ENCODE data around the gene KBTBD7. TPM values are rescaled to one million over a fixed set of nuclear protein-coding genes. Genes with fewer than 3 reads are reported as not detected.

Gene KBTBD7
- total RNA-seq, 2 donors from 2014 or later: 6.1 to 6.2 TPM

GRCh38 chr13:41162151-41162550, 32.2 kb downstream of the KBTBD7 start:
- H3K27me3 ChIP-seq (replicated peaks; ENCODE audit: insufficient read depth): no peaks in the 10 kb centered on the region
- TF ChIP-seq CTCF (IDR thresholded peaks at IDR 0.05): no peak
- DNase-seq (ENCODE audit: low spot score) (no peak), ATAC-seq (ENCODE audit: insufficient number of reproducible peaks, low FRiP score, low read depth) (no peak)
- H3K9me3 ChIP-seq: no peaks in the 10 kb centered on the region
- no peaks in the 10 kb centered on the region for H3K4me1 ChIP-seq (ENCODE audit: control insufficient read depth in 1 of 2, low read depth in 2 of 2)
- H3K4me3 ChIP-seq: no peak overlapping the region
- H3K27ac ChIP-seq: no peak overlapping the region
- no peaks in the 10 kb centered on the region for H3K36me3 ChIP-seq

DNA sequence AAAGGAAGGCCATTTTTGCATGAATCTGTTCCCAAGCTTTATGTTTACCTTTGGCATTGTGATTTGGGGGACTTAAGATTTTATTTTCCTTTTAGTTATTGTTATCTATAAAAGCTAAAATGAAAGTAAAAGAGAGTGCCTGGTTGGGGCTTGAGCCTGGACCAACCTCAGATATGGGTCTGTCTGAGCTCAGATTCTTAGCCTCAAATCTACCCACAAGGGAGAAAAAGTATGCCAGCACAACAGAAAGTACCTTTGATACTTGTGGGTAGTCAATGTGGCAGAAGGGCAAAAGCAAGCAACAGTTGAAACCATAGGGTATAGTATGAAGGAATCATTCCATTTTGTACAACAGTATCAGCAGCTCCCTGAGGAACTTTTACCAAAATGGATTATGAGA, 35.2 kb downstream of the KBTBD7 start:
- DNase-seq (ENCODE audit: low spot score) (no peak), ATAC-seq (ENCODE audit: insufficient number of reproducible peaks, low FRiP score, low read depth) (no peak)
- Histone ChIP-seq H3K36me3 (no peaks in the 10 kb centered on the region), H3K27ac (no peak overlapping the region), H3K4me1 (ENCODE audit: control insufficient read depth in 1 of 2, low read depth in 2 of 2) (no peaks in the 10 kb centered on the region), H3K9me3 (no peaks in the 10 kb centered on the region), H3K4me3 (no peak overlapping the region), H3K27me3 (replicated peaks; ENCODE audit: insufficient read depth) (no peaks in the 10 kb centered on the region)
- TF ChIP-seq CTCF (IDR thresholded peaks at IDR 0.05): no peak

- no peaks in the 10 kb centered on the region for H3K4me1 ChIP-seq (ENCODE audit: control insufficient read depth in 1 of 2, low read depth in 2 of 2)
- no peak overlapping the region for H3K27ac ChIP-seq
- no peaks in the 10 kb centered on the region for H3K36me3 ChIP-seq
- H3K9me3 ChIP-seq: peaks cover 5% of the 10 kb centered on the region
- ATAC-seq (ENCODE audit: insufficient number of reproducible peaks, low FRiP score, low read depth): no peak
- no peak overlapping the region for H3K4me3 ChIP-seq
- TF ChIP-seq CTCF (IDR thresholded peaks at IDR 0.05): no peak
- no peaks in the 10 kb centered on the region for H3K27me3 ChIP-seq (replicated peaks; ENCODE audit: insufficient read depth)
- no peak for DNase-seq (ENCODE audit: low spot score)
Observed at GRCh38 chr13:41157048-41157717, 37.2 kb downstream of the KBTBD7 start.

DNA sequence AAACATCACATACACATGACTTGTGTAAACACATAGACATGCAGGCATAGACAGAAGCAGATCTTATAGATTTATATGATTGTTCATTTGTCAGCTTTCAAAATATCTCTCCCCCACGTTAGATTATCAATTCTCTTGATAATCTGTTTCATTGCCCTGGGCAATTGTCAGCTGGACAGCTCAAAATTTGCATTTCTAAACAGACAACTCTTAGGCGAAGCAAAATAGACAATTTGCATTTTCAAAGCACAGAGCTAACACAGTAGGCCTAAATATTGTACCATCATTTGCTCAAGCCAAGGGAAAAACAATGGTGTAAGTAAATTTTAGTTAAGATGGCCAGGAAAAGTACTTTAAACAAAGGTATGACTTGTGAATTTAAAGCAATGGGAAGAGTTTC, 37.7 kb downstream of the KBTBD7 start:
- Histone ChIP-seq H3K27me3 (replicated peaks; ENCODE audit: insufficient read depth) (no peaks in the 10 kb centered on the region), H3K9me3 (peaks cover 9% of the 10 kb centered on the region), H3K4me3 (no peak overlapping the region), H3K36me3 (no peaks in the 10 kb centered on the region), H3K27ac (no peak overlapping the region), H3K4me1 (ENCODE audit: control insufficient read depth in 1 of 2, low read depth in 2 of 2) (no peaks in the 10 kb centered on the region)
- no peak for TF ChIP-seq CTCF (IDR thresholded peaks at IDR 0.05)
- ATAC-seq (ENCODE audit: insufficient number of reproducible peaks, low FRiP score, low read depth) (no peak), DNase-seq (ENCODE audit: low spot score) (no peak)

DNA sequence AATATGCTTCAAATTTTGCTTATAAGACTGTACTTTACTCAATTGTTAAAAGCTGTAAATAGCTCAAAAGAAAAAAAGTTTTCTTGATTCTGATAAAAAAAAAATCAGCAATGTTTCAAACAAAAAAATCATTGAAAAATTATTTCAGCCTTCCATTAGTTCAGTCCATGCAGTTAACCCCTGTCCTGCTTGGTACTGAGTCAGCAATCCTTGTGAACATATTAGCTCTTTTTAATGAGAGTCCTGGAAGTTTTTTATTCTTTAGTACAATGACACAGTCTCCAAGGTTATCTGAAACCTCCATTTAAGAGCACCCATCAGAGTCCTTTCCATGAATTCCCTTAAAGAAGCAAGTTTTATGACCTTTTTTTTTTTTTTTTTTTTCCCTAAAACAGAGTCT, 40.3 kb downstream of the KBTBD7 start:
- ATAC-seq (ENCODE audit: insufficient number of reproducible peaks, low FRiP score, low read depth) (no peak), DNase-seq (ENCODE audit: low spot score) (no peak)
- H3K4me3 ChIP-seq: no peak overlapping the region
- no peak for TF ChIP-seq CTCF (IDR thresholded peaks at IDR 0.05)
- no peaks in the 10 kb centered on the region for H3K27me3 ChIP-seq (replicated peaks; ENCODE audit: insufficient read depth)
- H3K36me3 ChIP-seq: no peaks in the 10 kb centered on the region
- H3K4me1 ChIP-seq (ENCODE audit: control insufficient read depth in 1 of 2, low read depth in 2 of 2): no peaks in the 10 kb centered on the region
- H3K9me3 ChIP-seq: peaks cover 12% of the 10 kb centered on the region
- no peak overlapping the region for H3K27ac ChIP-seq
